Occipital lobe (tissue), 2 donors: Measurements from ENCODE around the gene WDR47. TPM values are rescaled to one million over a fixed set of nuclear protein-coding genes. Genes with fewer than 3 reads are reported as not detected.
"Not testable (repeated sequence)": the region's sequence is repeated elsewhere in the genome, so short reads cannot be mapped to it uniquely, and the experiment has no call there.

Experiments
- DNase-seq: peaks from one replicate; lab custom pipeline; 2025; lab: John Stamatoyannopoulos, UW
- total RNA-seq: library from RNA; depleted of rRNA; stranded (reverse); fragments of >200 nt; gene quantifications from one replicate; pipeline ENCODE4 v1.2.3, GENCODE V29; 2014

The WDR47 gene
- total RNA-seq, 1 donor from 2014 or later: 285 TPM

DNA sequence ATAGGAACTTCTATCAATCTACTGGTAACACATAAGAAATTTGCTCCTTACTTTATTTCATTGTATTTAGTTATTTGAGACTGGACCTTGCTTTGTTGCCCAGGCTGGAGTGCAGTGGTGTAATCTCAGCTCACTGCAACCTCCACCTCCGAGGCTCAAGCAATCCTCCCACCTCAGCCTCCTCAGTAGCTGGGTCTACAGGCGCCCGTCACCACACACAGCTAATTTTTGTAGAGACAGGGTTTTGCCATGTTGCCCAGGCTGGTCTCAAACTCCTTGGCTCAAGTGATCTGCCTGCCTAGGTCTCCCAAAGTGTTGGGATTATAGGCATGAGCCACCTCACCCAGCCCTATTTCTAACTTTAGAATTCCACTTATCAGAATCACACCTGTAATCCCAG is 10.2 kb upstream of the WDR47 start:
- not testable (repeated sequence) for DNase-seq

DNA sequence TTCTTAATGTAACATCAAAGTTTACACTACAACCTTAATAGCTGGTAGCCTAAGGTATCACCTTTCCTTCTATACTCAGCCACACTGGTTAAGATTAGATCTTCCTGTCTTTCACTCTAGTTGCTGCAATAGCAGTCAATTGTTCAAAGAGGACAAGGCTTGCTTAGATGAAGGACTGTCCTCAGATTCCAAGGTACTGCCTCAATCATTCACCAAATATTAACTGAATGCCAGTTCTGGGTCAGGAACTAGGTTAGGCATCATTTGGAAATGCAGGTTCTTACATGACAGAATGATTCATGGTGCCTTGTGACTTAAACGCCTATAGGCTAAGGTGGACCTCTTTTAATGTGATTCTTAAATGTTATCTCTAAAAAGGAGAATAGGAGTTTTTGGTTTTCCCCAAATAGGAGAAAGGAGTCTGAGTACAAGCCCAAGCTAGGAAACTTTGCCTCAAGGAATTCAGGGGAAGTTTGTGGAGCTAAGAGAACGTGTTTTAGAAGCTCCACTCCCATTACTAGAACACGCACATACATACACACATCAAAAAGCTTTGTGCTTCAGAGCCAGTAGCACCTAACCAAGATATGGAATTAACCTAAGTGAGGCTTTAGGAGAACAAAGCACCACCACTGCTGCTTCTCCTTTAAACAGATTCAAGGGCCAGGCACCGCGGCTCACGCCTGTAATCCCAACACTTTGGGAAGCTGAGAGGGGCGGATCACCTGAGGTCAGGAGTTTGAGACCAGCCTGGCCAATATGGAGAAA is 8.5 kb upstream of the WDR47 start:
- DNase-seq: no peak

DNA sequence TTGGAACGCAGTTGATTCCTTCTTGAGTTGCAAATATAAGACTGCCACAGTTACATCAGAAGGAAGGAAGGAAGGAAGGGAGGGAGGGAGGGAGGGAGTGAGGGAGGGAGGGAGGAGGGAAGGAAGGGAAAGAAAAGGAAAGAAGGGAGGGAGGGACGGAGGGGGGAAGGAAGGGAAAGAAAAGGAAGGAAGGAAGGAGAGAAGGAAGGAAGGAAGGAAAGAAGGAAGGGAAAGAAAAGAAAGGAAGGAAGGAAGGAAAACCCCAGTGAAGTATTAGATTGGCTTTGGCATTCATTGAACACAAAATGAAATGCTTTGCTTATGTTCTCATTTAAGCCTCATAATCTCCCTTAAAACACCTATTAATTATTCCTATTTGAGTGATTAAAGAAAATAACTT is 6.4 kb upstream of the WDR47 start:
- no peak for DNase-seq

DNA sequence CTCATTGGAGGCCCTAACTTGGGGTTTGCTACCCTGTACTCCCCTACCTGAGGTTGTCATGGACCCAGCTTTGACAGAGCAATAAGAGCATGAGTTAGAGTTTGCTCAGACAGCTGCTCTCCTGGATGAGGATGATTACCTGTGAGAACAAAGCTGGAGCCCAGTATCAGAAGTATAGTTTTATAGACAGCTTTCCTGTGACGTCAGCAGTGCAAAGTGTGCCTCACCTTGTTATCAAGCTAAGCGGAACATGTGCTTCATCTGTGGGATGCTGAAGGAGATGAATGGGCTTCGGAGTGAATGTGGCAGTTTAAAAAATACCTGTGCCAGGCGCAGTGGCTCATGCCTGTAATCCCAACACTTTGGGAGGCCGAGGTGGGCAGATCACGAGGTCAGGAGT is 5.4 kb upstream of the WDR47 start:
- no peak for DNase-seq

DNA sequence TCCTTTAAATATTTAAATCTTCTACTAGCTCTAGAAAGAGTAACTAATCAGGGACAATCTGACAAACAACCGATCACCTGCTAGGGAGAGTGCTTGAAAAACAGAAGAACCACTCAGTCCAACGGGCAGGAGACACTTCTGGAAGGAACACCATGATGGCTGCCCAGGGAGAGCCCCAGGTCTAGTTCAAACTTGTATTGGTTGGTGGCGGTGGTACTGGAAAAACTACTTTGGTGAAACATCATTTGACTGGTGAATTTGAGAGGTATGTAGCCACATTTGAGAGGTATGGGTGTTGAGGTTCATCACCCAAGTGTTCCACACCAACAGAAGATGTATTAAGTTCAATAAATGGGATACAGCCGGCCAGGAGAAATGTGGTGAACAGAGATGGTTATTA is 4.8 kb upstream of the WDR47 start:
- DNase-seq: no peak

DNA sequence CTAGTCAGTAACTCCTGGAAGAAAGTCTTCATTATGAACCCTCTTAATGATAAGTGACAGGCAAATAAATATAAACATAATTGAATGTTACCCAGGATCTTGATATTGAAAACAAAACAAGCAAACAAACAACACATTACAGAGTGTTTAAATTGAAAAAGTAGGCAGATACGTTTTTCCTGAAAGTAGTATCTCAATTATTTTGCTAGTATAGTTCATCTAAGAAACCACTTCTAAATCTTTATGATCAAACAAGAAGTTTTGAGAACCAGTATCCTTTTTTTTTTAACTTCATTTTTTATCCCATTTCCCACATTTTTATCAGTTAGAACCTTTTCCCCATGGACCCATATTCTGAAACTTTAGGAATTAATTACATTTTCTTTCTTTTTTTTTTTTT is 3.7 kb upstream of the WDR47 start:
- no peak for DNase-seq

DNA sequence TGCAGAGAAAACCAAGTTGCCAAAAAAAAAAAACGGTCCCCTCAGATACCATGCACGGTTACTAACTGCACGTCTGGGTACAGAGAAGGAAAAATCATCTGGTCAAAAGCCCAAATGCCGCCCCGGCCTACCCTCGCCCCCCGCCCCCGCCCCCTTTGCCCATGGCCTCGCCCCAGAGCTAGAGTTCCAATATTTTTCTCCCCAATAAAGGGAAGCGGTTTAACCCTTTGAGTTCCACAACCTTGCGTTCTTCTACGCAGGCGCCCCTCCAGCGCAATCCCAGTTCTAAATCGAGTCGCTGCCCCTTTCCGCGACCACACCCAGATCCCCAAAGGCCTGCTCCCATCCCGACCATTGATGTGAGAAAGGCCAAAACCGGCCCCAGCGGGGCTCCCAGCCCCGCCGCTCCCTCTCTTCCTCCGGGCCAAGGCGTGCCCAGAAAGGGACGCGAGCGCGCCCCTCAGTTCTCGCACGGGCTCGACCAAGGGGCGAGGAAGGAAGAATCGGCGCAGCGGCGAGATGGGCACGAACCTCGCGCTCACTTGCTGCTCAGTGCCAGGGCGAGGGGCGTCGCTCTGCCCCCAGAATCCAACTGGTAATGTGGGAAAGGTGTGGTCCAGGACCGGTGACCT is 797 bp downstream of the WDR47 start:
- DNase-seq: no peak

DNA sequence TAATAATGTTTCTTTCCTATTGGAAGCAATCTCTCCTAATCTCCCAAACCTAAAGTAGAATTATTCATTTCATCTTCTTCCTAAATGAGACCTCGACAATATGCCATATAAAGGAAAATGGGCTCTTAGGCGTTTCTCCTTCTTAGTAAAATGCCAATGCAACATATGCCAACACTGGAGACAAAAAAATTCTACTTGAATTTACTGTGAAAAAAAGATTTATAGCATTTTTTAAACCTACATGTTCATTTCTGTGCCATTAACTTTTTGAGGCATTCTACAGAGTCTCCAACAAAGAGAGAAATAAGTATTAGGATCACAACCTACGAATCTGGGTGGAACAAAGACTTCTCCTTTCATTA is 1.3 kb downstream of the WDR47 start:
- DNase-seq: no peak

DNA sequence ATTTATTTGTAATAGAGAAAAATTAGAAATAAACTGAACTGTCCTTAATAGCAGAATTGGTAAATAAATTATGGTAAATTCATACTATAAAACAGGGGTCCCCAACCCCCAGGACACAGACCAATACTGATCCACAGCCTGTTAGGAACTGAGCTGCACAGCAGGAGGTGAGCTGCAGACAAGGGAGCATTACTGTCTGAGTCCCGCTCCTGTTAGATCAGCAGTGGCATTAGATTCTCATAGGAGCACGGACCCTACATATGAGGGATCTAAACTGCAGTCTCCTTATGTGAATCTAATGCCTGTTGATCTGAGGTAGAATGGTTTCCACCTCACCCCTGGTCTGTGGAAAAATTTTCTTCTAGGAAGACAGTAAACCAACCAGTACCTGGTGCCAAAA is 7.5 kb downstream of the WDR47 start:
- no peak for DNase-seq

DNA sequence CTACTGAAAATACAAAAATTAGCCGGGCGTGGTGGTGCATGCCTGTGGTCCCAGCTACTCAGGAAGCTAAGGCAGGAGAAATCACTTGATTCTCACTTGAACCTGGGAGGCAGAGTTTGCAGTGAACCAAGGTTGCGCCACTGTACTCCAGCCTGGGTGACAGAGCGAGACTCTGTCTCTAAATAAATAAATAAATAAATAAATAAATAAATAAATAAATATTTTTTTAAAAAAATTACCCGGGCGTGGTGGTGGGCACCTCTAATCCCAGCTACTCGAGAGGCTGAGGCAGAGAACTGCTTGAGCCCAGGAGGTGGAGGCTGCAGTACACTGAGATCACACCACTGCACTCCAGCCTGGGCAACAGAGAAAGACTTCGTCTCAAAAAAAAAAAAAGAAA is 12.4 kb downstream of the WDR47 start:
- not testable (repeated sequence) for DNase-seq

DNA sequence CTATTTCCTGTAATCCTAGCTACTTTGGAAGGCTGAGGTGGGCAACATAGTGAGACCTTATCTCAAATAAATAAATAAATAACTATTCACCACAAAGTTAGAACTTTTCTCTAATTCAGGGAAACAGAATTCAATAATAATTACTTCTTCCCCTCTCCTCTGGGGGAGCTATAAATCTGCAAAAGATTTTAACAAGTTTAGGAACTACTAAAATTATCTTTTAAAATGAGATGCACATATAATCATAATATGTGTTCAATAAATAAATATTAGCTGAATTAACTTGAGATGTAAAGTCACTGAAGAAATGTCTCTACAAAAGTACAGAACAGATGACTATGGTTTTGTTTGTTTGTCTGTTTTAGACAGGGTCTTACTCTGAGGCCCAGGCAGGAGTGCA is 14.1 kb downstream of the WDR47 start:
- no peak for DNase-seq

DNA sequence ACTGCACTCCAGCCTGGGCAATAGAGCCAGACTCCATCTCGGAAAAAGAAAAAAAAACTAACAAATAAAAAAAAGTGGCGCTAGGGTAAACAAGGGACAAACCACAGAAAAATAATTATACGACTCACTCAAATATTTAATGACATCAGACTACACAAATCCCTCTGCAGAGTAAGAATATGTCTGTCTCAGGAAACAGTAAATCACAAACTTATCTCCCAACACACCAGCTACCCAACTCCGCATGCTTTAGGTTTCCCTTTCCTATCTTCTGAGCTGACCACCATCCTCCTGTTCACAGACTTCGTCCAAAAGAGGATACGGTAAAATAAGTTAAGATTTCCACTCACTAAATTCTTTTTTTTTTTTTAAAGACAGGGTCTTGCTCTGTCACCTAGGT is 16.2 kb downstream of the WDR47 start:
- DNase-seq: no peak

DNA sequence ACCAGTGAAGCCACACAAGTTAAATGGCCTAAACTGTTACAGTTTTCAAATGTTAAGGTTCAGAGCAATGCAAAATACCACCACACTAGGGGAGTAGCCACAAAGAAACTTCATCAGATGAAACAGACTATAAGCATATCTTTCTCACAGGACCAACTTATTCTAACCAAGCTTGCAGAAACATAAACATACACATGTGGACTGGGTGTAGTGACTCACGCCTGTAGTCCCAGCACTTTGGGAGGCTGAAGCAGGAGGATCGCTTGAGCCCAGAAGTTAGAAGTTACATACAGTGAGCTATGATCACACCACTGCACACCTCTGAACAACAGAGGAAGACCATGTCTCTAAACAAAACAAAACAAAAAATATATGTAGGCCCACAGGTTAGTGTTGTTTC is 17.3 kb downstream of the WDR47 start:
- DNase-seq: no peak

DNA sequence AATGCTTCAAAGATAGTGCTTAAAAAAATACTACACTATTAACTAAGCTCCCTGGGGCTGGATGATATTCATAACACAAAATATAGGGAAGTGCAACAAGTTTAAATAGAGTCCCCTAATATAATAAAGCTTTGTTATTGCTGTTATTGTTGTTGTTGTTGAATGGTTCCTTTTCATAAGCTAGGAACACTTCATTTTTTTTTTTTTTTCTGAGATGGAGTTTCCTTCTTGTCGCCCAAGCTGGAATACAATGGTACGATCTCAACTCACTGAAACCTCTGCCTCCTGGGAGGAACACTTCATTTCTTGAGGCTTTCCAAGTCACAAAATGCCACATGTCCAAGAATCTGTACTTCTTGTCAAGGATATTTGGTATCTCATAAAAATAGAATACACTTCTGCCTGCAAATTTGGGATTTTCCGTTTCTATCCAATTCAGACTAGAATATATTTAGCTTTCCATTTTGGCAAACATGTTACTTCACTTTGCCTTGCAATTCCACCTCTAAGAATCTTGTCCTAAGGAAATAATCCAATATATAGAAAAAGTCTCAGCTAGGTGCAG is 21.1 kb downstream of the WDR47 start:
- DNase-seq: no peak

DNA sequence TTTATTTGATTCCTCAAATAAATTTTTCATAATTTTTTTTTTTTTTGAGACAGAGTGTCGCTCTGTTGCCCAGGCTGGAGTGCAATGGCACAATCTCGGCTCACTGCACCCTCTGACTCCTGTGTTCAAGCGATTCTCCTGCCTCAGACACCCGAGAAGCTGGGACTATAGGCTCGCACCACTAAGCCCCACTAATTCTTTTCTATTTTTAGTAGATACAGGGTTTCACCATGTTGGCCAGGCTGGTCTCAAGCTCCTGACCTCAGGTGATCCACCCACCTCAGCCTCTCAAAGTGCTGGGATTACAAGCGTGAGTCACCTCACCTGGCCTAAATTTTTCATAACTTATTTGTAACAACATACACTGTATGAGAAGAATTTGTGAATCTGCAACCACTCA is 24.2 kb downstream of the WDR47 start:
- DNase-seq: not testable (repeated sequence)

DNA sequence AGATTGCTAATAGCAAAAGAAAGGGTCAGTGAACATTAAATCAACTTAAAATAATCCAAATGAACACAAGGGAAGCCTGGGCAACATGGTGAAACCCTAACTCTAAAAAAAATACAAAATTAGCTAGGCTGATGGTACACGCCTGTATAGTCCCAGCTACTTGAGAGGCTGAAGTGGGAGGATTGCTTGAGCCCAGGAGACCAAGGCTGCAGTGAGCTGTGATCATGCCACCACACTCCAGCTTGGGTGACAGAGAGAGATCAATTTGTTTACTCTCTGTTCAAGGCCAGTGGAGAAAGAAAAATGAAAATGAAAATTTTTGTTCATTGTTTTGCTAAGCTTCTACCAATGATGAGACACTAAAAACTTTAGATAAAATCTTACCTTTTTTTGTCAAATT is 24.8 kb downstream of the WDR47 start:
- DNase-seq: no peak

DNA sequence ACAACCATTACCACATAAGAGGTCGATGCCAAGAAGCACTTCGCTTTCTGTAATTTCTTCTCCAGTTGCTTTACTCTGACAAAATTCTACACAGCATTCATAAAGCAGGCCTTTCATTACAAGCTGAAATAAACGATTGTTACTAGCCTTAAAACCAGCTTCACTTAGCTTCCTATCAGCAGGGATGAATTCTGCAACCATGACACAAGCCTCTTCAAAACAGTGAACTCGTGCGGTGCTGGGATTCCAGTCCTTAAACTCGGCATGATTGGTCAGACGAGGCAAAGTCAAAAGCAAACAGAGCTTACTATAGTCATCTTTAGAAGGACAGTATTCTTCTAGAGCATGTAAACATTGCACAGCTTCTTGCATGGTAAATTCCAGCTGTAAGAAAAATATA is 30.6 kb downstream of the WDR47 start:
- no peak for DNase-seq

DNA sequence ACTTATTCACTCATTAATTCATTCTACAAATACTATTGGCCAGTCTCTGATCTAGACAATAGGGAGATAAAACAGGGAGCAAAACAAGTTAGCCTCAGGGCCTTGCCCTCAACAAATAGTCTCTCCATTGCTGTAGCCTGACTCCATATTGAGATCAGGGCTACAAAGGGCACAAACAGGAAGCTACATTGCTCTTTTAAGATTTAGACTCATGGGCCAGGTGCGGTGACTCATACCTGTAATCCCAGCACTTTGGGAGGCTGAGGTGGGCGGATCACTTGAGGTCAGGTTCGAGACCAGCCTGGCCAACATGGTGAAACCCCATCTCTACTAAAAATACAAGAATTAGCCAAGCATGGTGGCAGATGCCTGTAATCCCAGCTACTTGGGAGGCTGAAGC is 45.3 kb downstream of the WDR47 start:
- DNase-seq: not testable (repeated sequence)

DNA sequence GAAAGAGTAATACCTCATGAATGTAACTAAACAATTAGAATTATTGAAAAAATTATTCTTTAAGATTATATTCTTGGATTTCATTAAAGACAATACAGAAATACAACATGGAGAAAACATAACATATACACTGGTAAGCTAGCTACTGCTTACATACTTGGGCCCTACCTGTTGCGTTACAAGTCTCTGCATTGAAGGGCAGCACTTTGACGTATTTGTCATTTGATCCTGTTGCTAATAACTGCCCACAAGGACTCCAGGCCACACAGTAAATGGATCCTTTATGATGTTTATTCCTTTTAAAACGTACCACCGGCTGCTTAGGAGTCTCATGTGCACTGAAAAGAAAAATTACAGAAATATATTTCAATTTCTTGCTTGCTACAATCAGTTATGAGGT is 58.8 kb downstream of the WDR47 start:
- DNase-seq: no peak

DNA sequence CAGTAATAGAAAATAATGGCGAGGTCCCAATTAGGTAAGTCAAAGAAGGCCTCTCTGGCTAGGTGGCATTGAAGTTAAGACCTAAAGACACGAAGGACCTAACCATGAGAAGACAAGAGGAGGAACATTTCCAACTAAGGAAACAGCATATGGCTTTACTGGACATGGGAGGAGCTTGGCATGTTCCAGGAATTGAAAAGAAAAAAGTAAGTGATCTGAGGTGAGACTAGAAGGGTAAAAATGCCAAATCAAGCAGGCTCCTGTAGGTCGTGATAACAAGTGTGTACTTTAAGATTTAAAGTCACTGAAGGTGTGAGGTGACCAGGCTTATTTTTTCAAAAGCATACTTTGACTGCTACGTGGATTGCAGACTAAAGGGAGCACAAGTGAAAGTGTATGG is 65.2 kb downstream of the WDR47 start:
- no peak for DNase-seq

DNA sequence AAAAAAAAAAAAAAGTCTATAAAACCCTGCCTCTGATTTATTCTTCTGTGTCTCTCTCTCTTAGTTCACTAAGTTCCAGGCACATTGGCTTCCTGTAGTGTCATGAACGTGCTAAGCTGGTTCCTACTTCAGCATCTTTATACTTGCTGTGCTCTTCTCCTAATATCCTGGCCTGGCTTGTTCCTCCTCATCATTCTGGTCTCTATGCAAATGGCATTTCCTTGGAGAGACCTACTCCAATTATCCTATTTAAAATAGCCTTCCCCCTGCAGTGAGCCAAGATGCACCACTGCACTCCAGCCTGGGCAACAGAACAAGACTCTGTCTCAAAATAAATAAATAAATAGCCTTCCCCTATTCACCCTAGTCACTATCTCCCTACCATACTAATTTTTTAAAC is 69.0 kb downstream of the WDR47 start:
- DNase-seq: no peak

DNA sequence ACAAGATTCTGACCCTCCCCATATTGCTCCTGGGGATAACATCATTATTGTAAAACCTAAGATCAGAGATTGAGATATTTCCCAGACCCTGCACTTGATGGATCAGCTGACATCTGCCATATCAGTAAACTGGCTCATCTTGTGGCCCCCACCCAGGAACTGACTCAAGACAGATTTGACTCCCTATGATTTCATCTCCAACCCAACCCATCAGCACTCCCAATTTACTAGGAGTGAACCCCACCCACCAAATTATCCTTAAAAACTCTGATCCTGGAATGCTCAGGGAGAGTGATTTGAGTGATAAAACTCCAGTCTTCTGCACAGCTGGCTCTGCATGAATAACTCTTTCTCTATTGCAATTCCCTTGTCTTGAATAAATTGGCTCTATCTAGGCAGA is 72.6 kb downstream of the WDR47 start:
- DNase-seq: no peak

DNA sequence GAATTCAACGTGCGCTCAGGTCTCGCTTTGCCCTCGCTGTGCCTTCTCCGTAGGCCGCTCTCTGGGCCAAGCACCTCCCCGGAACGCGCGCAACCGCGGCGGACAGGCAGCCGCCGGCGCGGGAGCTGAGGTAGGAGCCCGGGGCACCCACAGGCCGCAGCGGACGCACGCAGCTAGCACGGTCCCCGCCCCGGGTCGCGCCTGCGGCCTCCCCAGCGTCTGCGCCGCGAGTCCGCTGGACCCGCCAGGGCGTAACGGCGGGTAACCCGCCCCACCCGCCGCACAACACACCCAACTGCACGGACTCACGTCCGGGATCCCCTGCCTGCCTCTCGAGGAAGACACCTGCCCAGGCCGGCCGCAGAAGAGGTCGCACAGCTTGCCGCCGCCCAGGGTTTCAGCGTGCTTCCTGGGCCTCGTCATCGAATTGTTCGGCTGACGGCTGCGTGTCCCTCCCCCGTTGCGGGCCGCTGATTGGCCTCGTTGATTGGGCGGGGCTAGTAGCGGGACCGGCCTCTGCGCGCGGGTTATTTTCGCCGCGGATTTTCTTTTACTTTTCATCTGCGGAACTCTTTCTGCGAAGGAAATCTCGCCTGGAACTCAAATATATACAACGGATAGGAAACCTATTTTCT is 78.7 kb downstream of the WDR47 start, which contains the start of gene CLCC1:
Gene CLCC1 (minus strand): TSS at position 433 of the 635 bp plus-strand sequence. CDS start 13,047 bp downstream, outside the sequence.
- peak; percentile 88 for DNase-seq
